Fibroblast of peridontal ligament (primary cell): ENCODE data around the gene PAGE3.

Experiments
- DNase-seq: peaks from one replicate; pipeline ENCODE4 v3.0.0-alpha.2; 2010; ENCODE audit errors: extremely low read depth

Gene PAGE3

GRCh38 chrX:55264816-55265215, at the start of gene PAGE3:
TSS of gene PAGE3 (minus strand) at chrX:55264916. CDS start at chrX:55263903, 1,013 bp downstream.
- DNase-seq, result no peak

GRCh38 chrX:55312655-55313054, 47.9 kb upstream of the PAGE3 start:
- DNase-seq, result no peak

GRCh38 chrX:55290963-55291362, 26.2 kb upstream of the PAGE3 start:
- DNase-seq, result no peak

- no peak for DNase-seq
Measured at GRCh38 chrX:55279832-55280231, 15.1 kb upstream of the PAGE3 start.

GRCh38 chrX:55260806-55261205, 3.9 kb downstream of the PAGE3 start:
- no peak for DNase-seq

- no peak for DNase-seq
Measured at GRCh38 chrX:55253528-55253927, 11.2 kb downstream of the PAGE3 start.

- DNase-seq, result no peak
Measured at GRCh38 chrX:55240788-55241340, 23.9 kb downstream of the PAGE3 start.

- no peak for DNase-seq
Measured at GRCh38 chrX:55220119-55220794, 44.5 kb downstream of the PAGE3 start, which contains the start of gene PAGE5. TSS of gene PAGE5 (plus strand) at chrX:55220346. CDS start at chrX:55221383, 1,037 bp downstream.

GRCh38 chrX:55213381-55213780, 51.3 kb downstream of the PAGE3 start:
- no peak for DNase-seq

GRCh38 chrX:55210931-55211677, 53.6 kb downstream of the PAGE3 start:
- no peak for DNase-seq
